ENCODE data around the gene TNIK.

Gene TNIK

DNA sequence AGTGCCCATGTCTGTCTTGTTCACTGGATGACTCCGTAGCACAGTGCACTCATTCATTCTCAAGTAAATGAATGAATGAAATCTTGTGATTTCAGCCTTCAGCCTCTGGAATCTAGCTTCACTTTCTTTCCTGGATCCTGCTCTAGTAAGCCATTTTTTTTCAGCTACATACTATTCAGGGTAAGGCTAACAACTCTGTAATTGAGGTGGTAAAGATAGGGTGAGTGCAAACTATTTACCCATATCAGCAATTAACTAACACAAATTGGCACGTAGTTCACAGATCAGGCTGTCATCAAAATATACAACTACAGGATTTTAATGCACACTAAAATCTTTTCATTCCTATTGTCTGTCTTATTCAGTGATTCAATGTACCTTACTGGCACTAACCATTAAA is 238.6 kb downstream of the TNIK start:
- no peak for DNase-seq
- intact Hi-C loops (cut with DNase I), result no loop called here

DNA sequence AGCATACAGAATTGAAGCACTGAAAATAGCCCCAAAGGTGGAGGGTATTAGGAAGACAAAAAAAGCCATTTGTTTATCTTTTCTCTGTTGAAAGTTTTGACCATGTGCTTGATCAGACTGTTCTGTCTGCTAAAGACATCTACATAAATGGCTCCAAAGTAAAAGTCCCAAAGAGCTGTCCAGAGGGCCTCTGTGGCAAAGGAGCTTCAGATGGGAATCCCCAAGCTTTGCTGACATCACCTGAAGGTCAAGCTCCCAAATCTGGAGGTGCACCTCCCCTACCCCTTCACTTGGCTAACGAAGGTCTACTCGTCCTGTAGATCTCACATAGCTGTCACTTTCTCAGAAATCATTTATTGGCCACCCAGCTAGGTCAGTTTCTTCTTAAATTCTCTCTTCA is 239.1 kb downstream of the TNIK start:
- intact Hi-C loops (cut with DNase I), result no loop called here
- no peak for DNase-seq

DNA sequence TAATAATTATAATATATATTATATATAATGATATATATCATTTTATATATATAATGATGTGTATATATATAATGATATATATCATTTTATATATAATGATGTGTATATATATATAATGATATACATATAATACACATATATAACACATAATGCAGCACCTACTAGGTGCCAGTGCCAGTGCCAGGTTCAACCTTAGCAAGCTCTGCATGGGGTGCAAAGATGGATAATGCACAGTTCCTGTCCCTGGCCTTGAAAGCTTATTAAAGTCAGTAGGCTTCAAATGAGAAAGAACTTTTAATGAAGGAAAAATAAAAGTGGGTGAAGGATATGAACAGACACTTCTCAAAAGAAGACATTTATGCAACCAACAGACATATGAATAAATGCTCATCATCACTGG is 240.9 kb downstream of the TNIK start:
- no peak for DNase-seq
- intact Hi-C loops (cut with DNase I), result no loop called here

DNA sequence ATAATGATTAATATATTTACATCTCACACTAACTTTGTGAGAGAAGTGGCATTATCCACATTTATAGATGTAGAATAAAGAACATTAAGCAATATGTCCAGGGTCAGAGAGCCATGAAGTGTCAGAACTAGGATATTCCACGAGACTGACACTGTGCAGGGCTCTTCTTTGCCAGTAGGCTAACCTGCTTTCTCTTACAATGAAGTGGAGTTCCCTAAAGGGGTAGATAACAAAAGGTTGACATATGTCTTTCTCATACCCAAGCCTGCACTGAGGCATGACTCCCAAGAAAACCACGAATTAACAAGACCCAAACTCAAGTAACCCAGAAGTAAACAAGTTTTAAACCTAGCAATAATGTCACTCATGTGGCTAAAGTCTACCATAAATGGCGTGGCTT is 242.1 kb downstream of the TNIK start:
- intact Hi-C loops (cut with DNase I), result no loop called here
- no peak for DNase-seq

DNA sequence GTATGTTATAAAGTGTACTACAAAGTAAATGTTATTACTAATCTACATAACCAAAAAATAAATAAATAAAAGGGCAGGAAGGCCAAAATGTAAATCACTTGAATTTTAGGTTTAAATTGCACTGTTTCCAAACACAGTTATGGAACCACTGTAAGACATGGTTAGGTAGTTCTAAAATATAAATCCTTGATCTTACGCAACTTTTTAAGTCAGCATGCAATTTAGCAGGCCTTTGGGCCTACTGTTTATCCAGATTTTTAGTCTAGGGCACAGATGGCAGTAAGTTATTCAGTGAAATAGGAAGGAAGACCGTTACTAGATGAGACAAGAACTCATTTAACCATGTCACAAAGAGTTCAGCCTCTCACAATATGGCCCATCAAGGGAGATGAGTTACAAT is 246.3 kb downstream of the TNIK start:
- no peak for DNase-seq
- intact Hi-C loops (cut with DNase I), result no loop called here

DNA sequence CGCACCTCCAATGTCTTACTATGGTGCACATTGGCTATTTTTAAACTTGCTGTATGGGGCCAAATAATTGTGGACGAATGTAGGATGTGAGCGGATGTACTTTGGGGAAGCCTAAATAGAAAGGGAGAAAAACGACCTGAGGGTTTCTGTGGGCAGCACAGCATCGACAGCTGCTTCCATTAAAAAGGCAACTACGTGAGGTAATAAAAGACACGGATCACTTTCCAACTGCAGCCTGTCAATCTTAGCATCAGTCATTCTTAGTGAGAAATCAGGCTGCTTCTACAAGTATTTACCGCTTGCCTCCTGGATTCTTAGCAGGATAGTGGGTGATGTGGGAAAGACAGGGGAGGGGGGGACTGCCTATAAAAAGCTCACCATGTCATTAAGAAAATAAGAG is 247.0 kb downstream of the TNIK start:
- no peak for DNase-seq
- intact Hi-C loops (cut with DNase I), result no loop called here

DNA sequence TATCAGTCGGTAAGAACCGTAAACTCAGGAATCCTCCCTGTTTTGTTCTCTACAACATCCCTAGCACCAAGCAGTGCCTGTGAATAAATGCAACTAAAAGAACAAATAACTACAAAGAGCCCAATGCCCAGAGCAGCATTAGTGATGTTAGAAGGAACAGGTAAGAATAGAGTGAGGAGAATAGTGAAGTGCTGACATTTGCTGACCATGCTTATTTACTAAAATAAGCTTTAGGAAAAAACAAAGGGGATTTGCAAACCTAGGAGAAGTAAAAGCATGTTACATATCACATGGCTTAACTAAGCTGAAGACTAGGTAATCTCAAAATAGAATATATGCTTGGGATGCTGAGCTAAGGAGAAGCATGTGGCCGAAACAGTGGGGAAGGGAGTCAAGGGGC is 247.6 kb downstream of the TNIK start:
- intact Hi-C loops (cut with DNase I), result no loop called here
- DNase-seq, result no peak

DNA sequence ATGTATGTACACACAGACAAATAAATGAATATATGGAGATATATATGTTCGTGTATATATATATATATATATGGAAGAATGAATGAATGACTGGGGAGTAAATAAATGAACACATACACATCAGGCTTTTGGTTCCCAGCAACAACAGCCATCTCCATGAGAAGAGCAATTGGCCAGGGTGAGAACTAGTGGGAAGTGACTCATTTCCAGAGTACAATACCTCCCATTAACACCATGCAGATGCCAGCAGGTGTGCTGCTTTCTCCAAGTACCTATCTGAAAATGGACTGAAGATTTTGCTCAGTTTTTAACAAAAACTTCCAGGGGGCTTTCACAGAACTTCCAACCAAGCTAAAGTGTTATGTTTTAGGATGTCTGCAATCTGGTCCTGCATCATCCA is 253.9 kb downstream of the TNIK start:
- DNase-seq, result no peak
- intact Hi-C loops (cut with DNase I), result no loop called here

DNA sequence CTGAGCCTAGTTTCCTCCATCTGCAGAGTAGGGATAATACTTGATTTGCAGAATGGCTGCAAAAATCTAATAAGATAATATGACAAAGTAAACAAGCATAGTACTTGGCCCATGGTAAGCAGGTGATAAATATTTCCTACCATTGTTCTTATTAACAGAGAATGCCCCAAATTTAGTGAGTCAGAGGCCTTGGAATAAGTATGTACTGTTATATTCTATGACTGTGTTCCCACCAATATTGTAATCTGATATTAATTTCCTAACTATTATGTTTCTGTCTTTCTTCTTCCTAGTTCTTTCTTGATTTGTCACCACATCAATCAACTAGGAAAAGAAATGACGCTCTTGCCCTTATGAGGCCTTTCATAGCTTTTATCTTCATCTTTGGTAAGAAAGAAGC is 255.3 kb downstream of the TNIK start:
- intact Hi-C loops (cut with DNase I), result no loop called here
- DNase-seq, result no peak

DNA sequence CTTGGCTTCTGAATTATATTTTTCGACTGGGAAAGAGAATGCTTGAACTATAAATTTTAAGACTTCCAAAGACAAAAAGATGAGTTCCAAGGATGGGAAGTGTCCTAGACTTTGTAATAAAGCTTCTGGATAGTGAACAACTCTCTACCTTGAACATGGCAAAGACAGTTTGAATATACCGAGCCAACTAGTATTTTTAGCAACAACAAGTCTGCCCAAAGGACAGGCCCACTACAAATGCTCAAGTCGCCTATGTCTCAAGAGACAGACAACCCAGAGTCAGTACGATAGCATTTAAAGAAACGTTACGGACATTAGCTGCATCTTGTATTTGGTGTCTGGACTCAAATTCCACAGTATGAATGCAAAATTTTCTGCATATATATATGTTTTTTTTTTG is 258.4 kb downstream of the TNIK start:
- intact Hi-C loops (cut with DNase I), result no loop called here
- DNase-seq, result no peak

DNA sequence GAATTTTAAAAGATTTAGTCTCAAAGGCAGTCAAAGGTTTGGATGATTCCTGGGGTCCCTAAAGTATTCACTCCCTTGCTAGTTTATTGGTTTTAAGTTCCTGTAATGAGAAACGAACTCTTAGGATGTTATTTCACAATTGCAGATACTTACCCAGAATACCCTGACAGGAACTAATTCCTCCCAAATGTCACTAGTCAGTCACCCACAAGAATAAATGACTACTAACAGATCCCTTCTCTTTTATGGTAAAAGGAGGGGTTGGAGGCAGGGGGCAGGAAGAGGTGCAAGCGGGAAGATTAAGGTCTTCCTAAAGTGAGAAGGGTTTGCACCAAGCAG is 259.5 kb downstream of the TNIK start:
- DNase-seq, result no peak
- intact Hi-C loops (cut with DNase I), result no loop called here

DNA sequence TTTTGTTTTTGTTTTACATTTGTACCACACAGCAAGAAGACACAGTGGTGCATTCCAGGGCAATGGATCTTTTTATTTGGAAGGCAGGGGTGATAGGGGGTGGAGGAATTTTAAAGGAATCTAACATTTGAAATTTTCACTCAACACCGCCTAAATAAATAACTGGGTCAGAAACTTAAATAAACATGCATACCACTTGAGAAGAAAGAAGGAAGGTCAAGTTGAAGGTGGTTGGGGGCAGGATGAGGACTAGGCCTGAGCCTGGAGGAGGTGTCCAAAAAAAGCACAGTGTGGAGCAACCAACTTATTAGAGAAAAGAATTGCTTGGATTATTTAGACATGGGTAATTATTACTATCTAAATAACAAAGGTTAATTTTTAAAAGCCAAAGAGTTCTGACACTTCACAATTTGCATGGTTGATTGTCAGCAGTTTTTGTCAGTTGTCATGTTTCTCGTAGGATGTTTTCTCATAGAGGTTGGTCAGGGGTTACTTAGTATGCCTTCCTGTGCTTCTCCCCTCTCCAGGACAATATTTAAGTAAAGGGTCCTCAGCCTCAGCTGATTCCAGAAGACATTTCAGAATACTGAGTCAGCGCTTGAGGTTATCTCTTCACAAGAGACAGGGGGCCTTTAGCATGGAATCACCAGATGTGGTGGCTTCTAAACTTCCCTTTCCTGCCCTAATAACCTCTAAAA is 260.0 kb downstream of the TNIK start:
- DNase-seq, result no peak
- intact Hi-C loops (cut with DNase I), result no loop called here

DNA sequence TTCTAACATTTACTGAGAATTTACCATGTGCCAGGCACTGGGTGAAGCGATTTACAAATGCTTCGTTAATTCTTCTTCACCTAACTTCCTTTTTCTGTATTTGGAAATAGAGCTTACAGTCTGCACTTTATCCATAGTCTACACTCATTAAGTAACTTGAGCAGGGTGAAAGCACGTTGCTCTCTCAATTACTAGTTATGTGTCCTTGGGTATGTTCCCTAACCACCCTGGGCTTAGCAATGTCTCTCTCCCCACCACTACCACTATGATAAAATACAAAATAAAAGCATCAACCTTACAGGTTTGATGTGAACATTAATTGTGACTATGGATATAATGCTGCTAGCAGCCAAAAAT is 260.8 kb downstream of the TNIK start:
- no peak for DNase-seq
- intact Hi-C loops (cut with DNase I), result no loop called here

DNA sequence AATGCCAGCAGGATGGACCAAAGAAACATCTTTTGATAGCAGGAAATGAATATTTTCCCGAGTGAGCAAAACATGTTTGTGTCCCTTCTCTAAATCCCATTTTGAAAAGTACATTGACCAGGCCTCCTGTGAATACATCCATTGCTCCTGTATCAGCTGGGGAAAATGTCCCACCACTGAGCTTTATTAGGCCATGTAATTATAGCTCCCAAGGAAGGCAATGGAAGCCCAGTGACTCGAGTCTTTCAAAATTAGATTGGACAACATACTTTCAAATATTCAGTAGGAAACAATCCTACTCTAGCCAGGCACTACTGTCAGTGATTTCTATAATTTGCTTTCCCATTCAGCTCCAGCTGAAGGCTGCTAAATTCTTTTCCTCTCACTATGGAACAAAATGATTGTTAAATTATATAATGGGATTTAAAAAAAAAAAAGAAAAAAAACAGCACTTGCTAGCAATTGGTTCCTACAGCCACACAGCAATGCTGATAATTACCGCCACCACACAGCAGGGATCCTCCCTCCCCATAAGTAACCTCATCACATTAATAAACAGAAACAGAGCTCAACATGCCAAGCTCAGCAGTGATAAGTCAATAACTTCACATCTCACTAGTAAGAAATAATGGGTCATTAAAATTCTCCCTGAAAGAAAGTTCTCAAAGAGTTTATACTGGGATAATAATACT is 261.3 kb downstream of the TNIK start:
- intact Hi-C loops (cut with DNase I), result no loop called here
- no peak for DNase-seq

DNA sequence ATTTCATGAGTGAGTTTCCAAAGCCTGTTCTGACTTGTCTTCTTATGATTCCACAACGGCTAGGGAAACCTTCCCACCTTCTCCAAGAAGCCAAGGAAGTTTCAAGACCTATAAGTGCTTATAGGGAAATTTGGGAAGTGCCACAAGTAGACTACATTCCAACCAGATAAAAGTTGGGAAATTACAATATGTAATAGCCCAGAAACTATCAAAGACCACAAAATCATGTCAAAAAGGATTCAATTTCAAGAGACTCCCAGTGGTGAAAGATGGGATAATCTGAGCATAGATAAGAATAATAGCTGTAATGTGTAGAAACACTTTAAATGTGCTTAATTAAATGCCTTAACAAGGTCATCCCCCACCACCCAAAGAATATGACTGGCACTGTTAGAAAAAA is 264.5 kb downstream of the TNIK start:
- no peak for DNase-seq
- intact Hi-C loops (cut with DNase I), result no loop called here

DNA sequence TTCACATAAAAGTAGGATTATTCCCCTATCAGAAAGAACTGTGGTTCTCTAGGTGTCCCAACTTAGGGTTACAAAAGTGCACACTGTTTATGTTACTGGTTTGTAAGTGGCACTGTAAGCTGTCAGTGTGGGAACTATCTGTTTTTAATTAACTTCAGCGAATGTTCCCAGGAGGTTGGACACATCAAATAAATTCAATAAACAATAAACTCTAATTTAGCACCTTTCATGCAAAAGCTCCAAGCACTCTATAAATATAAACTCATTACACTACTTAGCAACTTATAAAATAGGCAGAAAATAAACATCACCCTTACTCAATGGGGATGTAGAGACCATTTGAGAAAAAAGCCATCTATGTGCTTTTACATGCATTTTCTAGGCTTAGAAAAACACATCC is 265.2 kb downstream of the TNIK start:
- intact Hi-C loops (cut with DNase I), result no loop called here

DNA sequence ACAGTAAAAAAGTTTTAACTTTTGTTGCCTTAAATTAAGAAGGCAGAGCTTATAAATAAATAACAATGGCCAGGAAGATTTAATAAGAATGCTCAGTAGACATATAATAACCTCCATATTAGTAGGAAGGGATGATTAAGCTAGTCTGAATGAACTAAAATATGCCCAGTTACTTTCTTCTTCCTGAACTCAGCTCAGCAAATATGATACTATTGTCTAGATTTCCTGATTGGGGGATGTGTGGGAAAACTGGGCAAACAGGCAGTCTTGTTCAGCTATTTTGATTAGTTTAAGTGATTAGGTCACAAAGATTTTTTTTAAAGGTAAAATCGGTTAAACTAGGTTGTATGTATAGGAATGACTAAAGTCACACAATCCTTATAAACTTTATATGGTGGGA is 266.5 kb downstream of the TNIK start:
- intact Hi-C loops (cut with DNase I), result no loop called here
- no peak for DNase-seq

More for the DNA sequence above, 265.2 kb downstream of the TNIK start:
- DNase-seq, result no peak

DNA sequence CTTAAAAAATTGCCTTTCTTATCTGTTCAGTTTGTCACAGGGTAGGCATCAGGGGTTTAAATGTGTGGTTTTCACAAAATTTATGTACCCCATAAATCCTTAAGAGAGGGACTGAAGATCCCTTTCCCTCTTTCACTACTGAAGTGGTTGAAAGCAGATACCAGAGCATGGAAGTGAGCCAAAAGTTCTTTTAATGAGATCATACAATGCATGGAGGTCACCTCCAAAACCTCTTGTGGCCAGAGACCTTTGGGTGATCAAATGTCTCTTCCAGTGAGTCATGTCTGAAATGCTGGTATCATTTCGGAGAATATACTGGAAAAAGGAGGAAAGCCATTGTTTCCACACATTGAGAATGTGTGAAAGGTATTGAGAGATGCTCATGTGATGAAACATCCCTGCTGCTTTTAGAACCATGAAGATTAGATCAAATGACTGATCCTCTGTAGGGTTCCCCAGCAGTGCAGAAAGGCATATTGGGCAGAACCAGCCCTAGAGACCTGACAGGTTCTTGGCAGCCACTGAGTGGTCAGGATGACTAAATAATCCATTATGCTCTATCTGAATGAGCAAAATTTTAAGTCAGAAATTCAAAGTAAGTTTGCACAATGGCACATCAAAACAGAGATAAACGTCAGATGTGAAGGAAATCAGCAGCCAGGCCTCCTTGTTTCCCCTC is 267.9 kb downstream of the TNIK start:
- intact Hi-C loops (cut with DNase I), result no loop called here

DNA sequence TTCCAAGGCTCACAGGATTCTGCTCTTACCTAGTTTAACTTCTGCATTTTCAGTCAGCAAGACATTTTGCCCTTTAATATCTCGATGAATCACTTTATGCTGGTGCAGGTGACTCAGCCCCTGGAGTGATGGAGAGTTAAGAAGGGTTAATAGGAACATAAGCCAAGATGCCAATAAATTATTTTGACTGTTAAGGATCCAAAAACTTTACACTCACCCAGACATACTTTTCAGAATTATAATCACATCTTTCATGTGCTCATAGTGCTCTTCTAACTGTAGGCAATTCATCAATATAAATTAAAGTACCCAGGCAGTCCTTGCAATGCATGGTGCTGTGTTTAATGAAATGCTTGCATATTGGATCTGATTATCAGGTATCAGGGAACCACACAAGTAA is 269.5 kb downstream of the TNIK start:
- no peak for DNase-seq
- intact Hi-C loops (cut with DNase I), result no loop called here

More for the DNA sequence above, 267.9 kb downstream of the TNIK start:
- DNase-seq, result no peak

DNA sequence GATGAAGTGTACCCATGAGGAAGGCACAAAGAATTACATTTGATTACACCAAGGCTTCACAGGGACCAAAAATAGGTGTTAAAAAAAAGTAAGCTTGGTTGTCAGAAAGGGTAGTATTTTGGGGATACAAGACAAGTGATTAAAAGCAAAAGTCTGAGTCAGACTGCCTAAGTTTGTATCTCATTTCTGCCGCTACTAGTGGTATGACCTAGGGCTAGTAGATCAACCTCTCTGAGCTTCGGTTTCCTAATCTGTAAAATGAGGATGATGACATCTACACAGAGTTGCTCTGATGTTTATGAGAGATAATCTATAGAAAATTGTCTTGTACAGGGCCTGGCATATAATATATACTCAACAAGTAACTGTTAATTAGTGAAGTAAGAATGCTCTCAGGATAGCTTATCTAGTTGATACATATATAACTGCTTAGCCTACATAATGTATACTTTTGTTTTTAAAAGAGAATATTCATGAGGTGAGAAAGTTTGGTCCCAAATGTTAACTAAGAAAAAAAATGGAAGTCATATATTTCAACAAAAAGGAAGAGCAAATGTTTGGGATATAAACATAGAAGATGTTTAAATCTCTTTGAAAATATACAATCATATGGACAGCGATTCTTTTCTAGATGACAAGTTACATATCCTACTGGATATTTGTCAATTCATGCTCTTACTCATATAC is 270.7 kb downstream of the TNIK start:
- DNase-seq, result no peak
- intact Hi-C loops (cut with DNase I), result loop anchor here (2.0 to 5.0 kb wide), 2 partner anchors 271 to 648 kb away; partner anchors contain the start of gene TNIK

DNA sequence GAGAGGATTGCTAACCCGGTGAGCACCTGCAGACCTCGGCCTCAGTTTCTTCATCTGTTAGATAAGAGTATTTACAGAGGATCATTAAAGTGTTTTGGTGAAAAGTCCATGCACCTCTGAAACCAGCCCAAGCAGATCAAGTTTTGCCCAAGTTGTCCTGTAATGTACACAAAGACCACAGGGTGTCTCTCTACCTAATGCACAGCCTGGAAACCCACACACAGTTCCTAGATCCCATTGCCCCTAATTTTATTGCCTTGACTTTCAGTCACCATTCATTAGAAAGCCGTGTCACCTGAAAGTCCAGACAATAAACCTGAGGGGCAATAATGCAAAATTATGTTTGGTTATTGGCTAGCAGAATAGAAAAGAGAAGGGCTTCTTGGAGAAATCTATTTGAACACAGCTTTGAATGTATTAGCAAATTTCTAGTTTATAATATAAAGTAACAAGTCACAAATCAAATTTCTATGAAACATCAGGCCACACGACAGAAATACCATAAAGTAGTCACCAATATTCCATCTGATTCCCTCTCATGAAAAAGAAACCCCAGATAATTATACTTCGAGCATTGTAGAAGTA is 272.4 kb downstream of the TNIK start:
- intact Hi-C loops (cut with DNase I), result loop anchor here (2.0 to 5.0 kb wide), 3 partner anchors 273 to 650 kb away; partner anchors contain the start of gene TNIK
- peak in 1 of 10 donors; percentile 24 for DNase-seq

Measured in posterior cingulate gyrus (tissue), 11 donors.